Measurements from ENCODE around the gene SDHB. TPM values are rescaled to one million over a fixed set of nuclear protein-coding genes. Genes with fewer than 3 reads are reported as not detected.

The SDHB gene
- total and polyA plus RNA-seq, 9 of the 15 experiments (the other 6 are each of a cell fraction or from before 2014, with no cell fraction given): 207 to 554 (median 365) TPM

DNA sequence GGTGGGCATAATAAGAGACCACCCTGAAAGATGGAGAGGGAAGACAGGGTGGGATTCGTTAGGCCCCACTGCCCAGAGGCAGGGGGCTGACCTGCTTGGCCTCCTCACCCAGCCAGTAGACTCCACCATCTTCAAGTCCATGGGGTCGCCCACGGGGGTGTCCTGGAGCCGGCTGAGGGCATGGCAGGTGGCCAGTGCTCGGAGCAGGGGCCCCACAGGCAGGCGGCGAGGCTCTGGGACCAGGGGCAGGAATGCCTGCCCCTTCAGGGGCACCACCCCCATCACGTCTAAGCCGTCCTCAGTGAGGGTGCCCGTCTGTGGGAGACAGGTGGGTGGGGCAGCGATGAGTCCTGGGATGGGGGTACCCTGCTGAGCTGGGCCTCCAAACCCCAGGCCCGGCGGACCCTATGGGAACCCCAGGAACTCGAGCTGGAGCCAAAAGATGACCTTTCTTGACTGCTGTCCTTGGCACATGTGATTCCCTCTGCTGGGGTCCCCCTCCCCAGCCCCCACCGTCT lies 60.3 kb downstream of the SDHB start (continued):
- no peak for TF ChIP-seq RREB1 (CRISPR knock-in tag; IDR thresholded peaks at IDR 0.05)
- TF ChIP-seq HDAC8 (tag; IDR thresholded peaks at IDR 0.05): no peak

DNA sequence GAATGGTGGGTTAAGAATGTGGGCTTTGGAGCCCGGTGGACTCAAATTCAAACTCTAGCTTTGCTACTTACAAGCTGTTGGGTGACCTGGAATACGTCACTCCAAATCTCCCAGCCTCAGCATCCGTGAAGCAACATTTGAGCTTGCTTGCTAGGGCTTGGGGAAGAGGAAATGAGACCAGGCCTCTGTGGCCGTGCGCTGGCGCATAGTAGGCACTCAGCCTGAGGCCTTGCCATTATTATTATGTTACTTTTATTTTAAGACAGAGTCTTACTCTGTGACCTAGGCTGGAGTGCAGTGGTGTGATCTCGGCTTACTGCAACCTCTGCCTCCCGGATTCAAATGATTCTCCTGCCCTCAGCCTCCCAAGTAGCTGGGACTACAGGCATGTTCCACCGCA lies 61.2 kb downstream of the SDHB start:
- Histone ChIP-seq H3K36me3 (ENCODE audit: control insufficient read depth, insufficient read depth, low read length) (peaks cover 7% of the 10 kb centered on the region; the same call in 1 of the 3 replicates), H3K27me3 (ENCODE audit: control insufficient read depth in 2 of 2, insufficient read depth in 2 of 2, low read length in 2 of 2) (no peaks in the 10 kb centered on the region), H3K4me1 (replicated peaks in 1 of 2; ENCODE audit: control insufficient read depth in 2 of 2, insufficient read depth in 2 of 2, low read length in 2 of 2) (peaks cover 0 to 25% of the 10 kb centered on the region in 2 experiments; a peak in 1 of 5 replicates), H3K9ac (ENCODE audit: insufficient read depth in 1 of 2, low read depth in 2 of 2, low read length in 2 of 2) (no peak overlapping the region), H3K9me3 (replicated peaks; ENCODE audit: control insufficient read depth, insufficient read depth, low read depth, low read length) (no peaks in the 10 kb centered on the region), H2AFZ (ENCODE audit: low read depth, low read length) (no peak overlapping the region), H3K9me1 (ENCODE audit: control insufficient read depth, insufficient read depth, low read length) (peaks cover 2% of the 10 kb centered on the region), H3K79me2 (ENCODE audit: control insufficient read depth, insufficient read depth, low read length) (no peaks in the 10 kb centered on the region), H3K4me2 (ENCODE audit: insufficient read depth, low read length) (no peak overlapping the region), H3K4me3 (no peak overlapping the region), H3K27ac (ENCODE audit: extremely low read depth, low read depth, low read length) (no peak overlapping the region), H4K20me1 (replicated peaks; ENCODE audit: control insufficient read depth, insufficient read depth, low read length) (no peaks in the 10 kb centered on the region; the same call in 1 of the 2 replicates)
- ChIA-PET POLR2A (interaction anchor here (1.1 to 1.2 kb wide), 2 partner anchors 9 to 87 kb away, joined by 3 read pairs; no protein-coding TSS in a partner anchor), CTCF (ENCODE audit: low intra/inter-chr PET ratio) (no interaction called here)
- intact Hi-C loops (cut with micrococcal nuclease): no loop called here
- FAIRE-seq (peak; percentile 6), DNase-seq (ENCODE audit: extremely low read depth in 1 of 4, low spot score in 3 of 4) (no peak), ATAC-seq (no peak)
- in situ Hi-C loops (cut with MboI): no loop called here
- no peak for TF ChIP-seq HNRNPLL (IDR thresholded peaks at IDR 0.05; ENCODE audit: low read depth, low read length, poor library complexity, severe bottlenecking)
- TF ChIP-seq ZKSCAN1 (IDR thresholded peaks at IDR 0.05; ENCODE audit: low read depth, low read length): peak; percentile 95
- 78% methylated on average over 9 of the region's 9 CpGs for WGBS (ENCODE audit: insufficient coverage, low coverage, missing lambda C conversion rate)
- BruUV-seq (replicated peaks): no TSS peak
